NCI-H187 treated with DMSO at 0.1 percent for 48 hours (cell line): Measurements from ENCODE around the gene IGDCC3.

Experiments used
- DNase-seq: peaks from one replicate; lab custom pipeline; 2025; lab: John Stamatoyannopoulos, UW

The IGDCC3 gene

GRCh38 chr15:65377976-65378366 is at the start of gene IGDCC3:
IGDCC3 (minus strand) TSS chr15:65378002; CDS start chr15:65377788, 214 bp downstream.
- DNase-seq: no peak

- DNase-seq: no peak
Measured at GRCh38 chr15:65426216-65426853, 48.5 kb upstream of the IGDCC3 start.

- DNase-seq: no peak
Measured at GRCh38 chr15:65424683-65425082, 46.9 kb upstream of the IGDCC3 start.

- DNase-seq: no peak
Measured at GRCh38 chr15:65423976-65424679, 46.3 kb upstream of the IGDCC3 start.

GRCh38 chr15:65423150-65423975 is 45.6 kb upstream of the IGDCC3 start:
- no peak for DNase-seq

GRCh38 chr15:65421360-65422215 is 43.8 kb upstream of the IGDCC3 start:
- no peak for DNase-seq

GRCh38 chr15:65420975-65421359 is 43.2 kb upstream of the IGDCC3 start:
- no peak for DNase-seq

- DNase-seq: no peak
Measured at GRCh38 chr15:65418596-65418995, 40.8 kb upstream of the IGDCC3 start.

- DNase-seq: no peak
Measured at GRCh38 chr15:65416845-65417416, 39.1 kb upstream of the IGDCC3 start.

- peak; percentile 15 for DNase-seq
Measured at GRCh38 chr15:65414841-65415621, 37.2 kb upstream of the IGDCC3 start.

- no peak for DNase-seq
Measured at GRCh38 chr15:65413760-65414144, 36.0 kb upstream of the IGDCC3 start.

- DNase-seq: no peak
Measured at GRCh38 chr15:65413051-65413759, 35.4 kb upstream of the IGDCC3 start.

GRCh38 chr15:65412556-65412955 is 34.8 kb upstream of the IGDCC3 start:
- DNase-seq: no peak

- no peak for DNase-seq
Measured at GRCh38 chr15:65411465-65412071, 33.8 kb upstream of the IGDCC3 start.

- DNase-seq: no peak
Measured at GRCh38 chr15:65410972-65411371, 33.2 kb upstream of the IGDCC3 start.

GRCh38 chr15:65410036-65410435 is 32.2 kb upstream of the IGDCC3 start:
- DNase-seq: no peak

GRCh38 chr15:65409036-65409631 is 31.3 kb upstream of the IGDCC3 start:
- no peak for DNase-seq

- no peak for DNase-seq
Measured at GRCh38 chr15:65408324-65409035, 30.7 kb upstream of the IGDCC3 start.
